ENCODE results near the gene IL3.

IL3 gene

GRCh38 chr5:132060501-132061161 lies at the start of gene IL3:
Gene IL3, plus strand, starts transcription at chr5:132060655. Its CDS starts 52 bp downstream, at chr5:132060707.
- no peak for DNase-seq

GRCh38 chr5:132010989-132011621 lies 49.4 kb upstream of the IL3 start:
- no peak for DNase-seq

- peak; percentile 28 for DNase-seq
Measured at GRCh38 chr5:132011622-132012343, 48.7 kb upstream of the IL3 start, which contains the start of gene ACSL6. Gene ACSL6, minus strand, starts transcription at chr5:132011658. Its CDS starts 105 bp downstream, at chr5:132011553.

GRCh38 chr5:132012371-132013005 lies 48.0 kb upstream of the IL3 start:
- no peak for DNase-seq

- no peak for DNase-seq
Measured at GRCh38 chr5:132013006-132013689, 47.3 kb upstream of the IL3 start.

- DNase-seq: no peak
Measured at GRCh38 chr5:132013711-132014110, 46.7 kb upstream of the IL3 start.

- no peak for DNase-seq
Measured at GRCh38 chr5:132016721-132017250, 43.7 kb upstream of the IL3 start.

- no peak for DNase-seq
Measured at GRCh38 chr5:132017316-132017715, 43.1 kb upstream of the IL3 start.

GRCh38 chr5:132017738-132018625 lies 42.5 kb upstream of the IL3 start:
- no peak for DNase-seq

- no peak for DNase-seq
Measured at GRCh38 chr5:132019337-132019736, 41.1 kb upstream of the IL3 start.

GRCh38 chr5:132019857-132020555 lies 40.4 kb upstream of the IL3 start:
- DNase-seq: peak; percentile 76

- no peak for DNase-seq
Measured at GRCh38 chr5:132020568-132021339, 39.7 kb upstream of the IL3 start.

- DNase-seq: no peak
Measured at GRCh38 chr5:132021654-132022053, 38.8 kb upstream of the IL3 start.

GRCh38 chr5:132022737-132023136 lies 37.7 kb upstream of the IL3 start:
- DNase-seq: no peak

GRCh38 chr5:132023258-132024116 lies 37.0 kb upstream of the IL3 start:
- no peak for DNase-seq

GRCh38 chr5:132024117-132024435 lies 36.4 kb upstream of the IL3 start:
- no peak for DNase-seq

- DNase-seq: no peak
Measured at GRCh38 chr5:132024789-132025402, 35.6 kb upstream of the IL3 start.

- no peak for DNase-seq
Measured at GRCh38 chr5:132025403-132025971, 35.0 kb upstream of the IL3 start.
